Measurements from ENCODE around the gene GAST.

GAST gene

DNA sequence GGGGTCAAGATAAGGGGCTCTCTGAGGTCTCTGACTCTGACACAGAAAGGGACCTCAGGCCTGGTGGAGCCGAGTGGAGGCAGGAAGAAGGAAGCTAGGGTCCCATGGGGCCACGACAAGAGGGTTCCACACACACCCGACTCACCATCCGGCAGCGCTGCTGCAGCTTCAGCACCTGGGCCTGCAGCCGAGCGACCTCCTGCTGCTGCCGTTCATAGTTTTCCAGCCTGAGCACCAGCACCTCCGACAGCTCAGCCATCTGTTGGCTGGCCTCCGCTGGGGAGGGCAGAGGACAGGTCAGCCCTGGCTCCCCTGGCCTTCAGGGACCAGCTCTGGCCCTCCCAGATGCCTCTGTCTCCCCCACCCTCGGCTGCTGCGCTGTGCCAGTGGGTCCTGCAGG, 15.9 kb downstream of the GAST start:
- H3K9me2 ChIP-seq (ENCODE audit: low read depth, low read length) = no peaks in the 10 kb centered on the region
- no peak for TF ChIP-seq EZH2 (IDR thresholded peaks at IDR 0.05; ENCODE audit: borderline replicate concordance, low read length)
- TF ChIP-seq, protein P1, sequence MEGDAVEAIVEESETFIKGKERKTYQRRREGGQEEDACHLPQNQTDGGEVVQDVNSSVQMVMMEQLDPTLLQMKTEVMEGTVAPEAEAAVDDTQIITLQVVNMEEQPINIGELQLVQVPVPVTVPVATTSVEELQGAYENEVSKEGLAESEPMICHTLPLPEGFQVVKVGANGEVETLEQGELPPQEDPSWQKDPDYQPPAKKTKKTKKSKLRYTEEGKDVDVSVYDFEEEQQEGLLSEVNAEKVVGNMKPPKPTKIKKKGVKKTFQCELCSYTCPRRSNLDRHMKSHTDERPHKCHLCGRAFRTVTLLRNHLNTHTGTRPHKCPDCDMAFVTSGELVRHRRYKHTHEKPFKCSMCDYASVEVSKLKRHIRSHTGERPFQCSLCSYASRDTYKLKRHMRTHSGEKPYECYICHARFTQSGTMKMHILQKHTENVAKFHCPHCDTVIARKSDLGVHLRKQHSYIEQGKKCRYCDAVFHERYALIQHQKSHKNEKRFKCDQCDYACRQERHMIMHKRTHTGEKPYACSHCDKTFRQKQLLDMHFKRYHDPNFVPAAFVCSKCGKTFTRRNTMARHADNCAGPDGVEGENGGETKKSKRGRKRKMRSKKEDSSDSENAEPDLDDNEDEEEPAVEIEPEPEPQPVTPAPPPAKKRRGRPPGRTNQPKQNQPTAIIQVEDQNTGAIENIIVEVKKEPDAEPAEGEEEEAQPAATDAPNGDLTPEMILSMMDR (IDR thresholded peaks at IDR 0.05; ENCODE audit: low read length) = no peak
- H2AFZ ChIP-seq (ENCODE audit: low read length) = no peak overlapping the region
- no peaks in the 10 kb centered on the region for H3K36me3 ChIP-seq (ENCODE audit: insufficient read depth, low read length)
- no peaks in the 10 kb centered on the region for H4K20me1 ChIP-seq (ENCODE audit: insufficient read depth, low read length)
- no peak overlapping the region for H3K4me3 ChIP-seq (ENCODE audit: low read depth, low read length, poor library complexity, severe bottlenecking)
- no peak overlapping the region for H3K9ac ChIP-seq (ENCODE audit: low read length)
- no peaks in the 10 kb centered on the region for H3K9me3 ChIP-seq (ENCODE audit: low read length)
- no peaks in the 10 kb centered on the region for H3F3A ChIP-seq (ENCODE audit: insufficient read depth, low read length)
- H3K79me2 ChIP-seq (ENCODE audit: insufficient read depth, low read length) = no peaks in the 10 kb centered on the region
- no peak overlapping the region for H3K27ac ChIP-seq (ENCODE audit: low read depth, low read length, poor library complexity, severe bottlenecking)
- H3K4me1 ChIP-seq (ENCODE audit: insufficient read depth, low read length, severe bottlenecking) = no peaks in the 10 kb centered on the region
- H3K27me3 ChIP-seq (ENCODE audit: insufficient read depth, low read length) = 0 out of 2 replicates have a peak, but pooled peaks cover 7% of the 10 kb centered on the region
- H3K4me2 ChIP-seq (ENCODE audit: low read length) = no peak overlapping the region

DNA sequence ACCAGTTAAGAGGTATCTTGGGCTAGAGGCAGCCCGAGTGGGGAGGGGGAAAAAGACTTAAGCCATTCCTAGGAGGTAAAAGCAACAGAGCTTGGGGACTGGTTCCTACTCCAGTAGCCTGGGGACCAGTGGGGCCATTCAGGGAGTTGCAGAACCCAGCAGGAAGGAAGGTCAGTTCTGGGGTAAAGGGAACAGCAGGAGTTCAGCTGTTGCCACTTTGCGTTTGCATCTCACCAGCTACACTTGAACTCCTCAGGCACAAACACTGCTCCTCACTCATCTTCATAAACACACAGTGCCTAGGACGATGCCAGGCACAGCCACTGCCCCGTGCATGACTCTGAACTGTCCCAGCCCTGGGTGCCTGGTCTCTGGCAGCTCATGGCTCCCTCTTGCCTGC, 18.3 kb downstream of the GAST start:
- H3K27me3 ChIP-seq (ENCODE audit: insufficient read depth, low read length) = peaks cover 4% of the 10 kb centered on the region; the same call in 1 of the 2 replicates

DNA sequence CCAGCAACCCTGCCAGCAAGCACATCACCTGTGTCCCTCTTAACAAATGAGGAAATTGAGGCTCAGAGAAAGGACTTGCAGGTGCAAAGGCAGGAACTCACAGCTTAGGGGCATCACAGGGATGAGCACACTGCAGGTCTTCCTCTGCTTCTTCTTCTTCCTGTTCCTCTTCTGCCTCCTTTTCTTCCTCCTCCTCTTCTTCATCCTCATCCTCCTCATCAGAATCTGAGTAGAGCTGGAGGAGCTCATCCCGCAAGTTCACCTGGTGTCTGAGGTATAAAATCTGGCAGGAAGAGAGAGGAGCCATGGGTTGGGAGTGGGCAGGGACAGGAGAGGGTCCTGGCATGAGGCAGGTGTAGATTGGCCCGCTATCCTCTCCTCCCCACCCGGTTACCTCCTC, 19.7 kb downstream of the GAST start:
- no peak overlapping the region for H3K27ac ChIP-seq (ENCODE audit: low read depth, low read length, poor library complexity, severe bottlenecking)
- TF ChIP-seq, protein P1 (IDR thresholded peaks at IDR 0.05; ENCODE audit: low read length) = no peak
- no peak for TF ChIP-seq EZH2 (IDR thresholded peaks at IDR 0.05; ENCODE audit: borderline replicate concordance, low read length)
- H3K36me3 ChIP-seq (ENCODE audit: insufficient read depth, low read length) = no peaks in the 10 kb centered on the region
- no peaks in the 10 kb centered on the region; the same call in 1 of the 2 replicates for H3K27me3 ChIP-seq (ENCODE audit: insufficient read depth, low read length)
- H2AFZ ChIP-seq (ENCODE audit: low read length) = no peak overlapping the region
- no peaks in the 10 kb centered on the region for H3K9me3 ChIP-seq (ENCODE audit: low read length)
- H3K79me2 ChIP-seq (ENCODE audit: insufficient read depth, low read length) = no peaks in the 10 kb centered on the region
- no peaks in the 10 kb centered on the region for H3K4me1 ChIP-seq (ENCODE audit: insufficient read depth, low read length, severe bottlenecking)
- no peaks in the 10 kb centered on the region for H3K9me2 ChIP-seq (ENCODE audit: low read depth, low read length)
- H3K9ac ChIP-seq (ENCODE audit: low read length) = no peak overlapping the region
- no peak overlapping the region for H3K4me3 ChIP-seq (ENCODE audit: low read depth, low read length, poor library complexity, severe bottlenecking)
- H4K20me1 ChIP-seq (ENCODE audit: insufficient read depth, low read length) = no peaks in the 10 kb centered on the region
- H3K4me2 ChIP-seq (ENCODE audit: low read length) = no peak overlapping the region
- no peaks in the 10 kb centered on the region for H3F3A ChIP-seq (ENCODE audit: insufficient read depth, low read length)

More for the DNA sequence above, 18.3 kb downstream of the GAST start:
- no peaks in the 10 kb centered on the region for H3K79me2 ChIP-seq (ENCODE audit: insufficient read depth, low read length)
- H3K27ac ChIP-seq (ENCODE audit: low read depth, low read length, poor library complexity, severe bottlenecking) = no peak overlapping the region
- H4K20me1 ChIP-seq (ENCODE audit: insufficient read depth, low read length) = no peaks in the 10 kb centered on the region
- H3K36me3 ChIP-seq (ENCODE audit: insufficient read depth, low read length) = no peaks in the 10 kb centered on the region
- no peak overlapping the region for H3K4me2 ChIP-seq (ENCODE audit: low read length)
- no peaks in the 10 kb centered on the region for H3K4me1 ChIP-seq (ENCODE audit: insufficient read depth, low read length, severe bottlenecking)
- no peak overlapping the region for H3K9ac ChIP-seq (ENCODE audit: low read length)
- H2AFZ ChIP-seq (ENCODE audit: low read length) = no peak overlapping the region
- H3K9me2 ChIP-seq (ENCODE audit: low read depth, low read length) = no peaks in the 10 kb centered on the region
- TF ChIP-seq, protein P1 (IDR thresholded peaks at IDR 0.05; ENCODE audit: low read length) = no peak
- no peak for TF ChIP-seq EZH2 (IDR thresholded peaks at IDR 0.05; ENCODE audit: borderline replicate concordance, low read length)
- no peaks in the 10 kb centered on the region for H3K9me3 ChIP-seq (ENCODE audit: low read length)
- no peak overlapping the region for H3K4me3 ChIP-seq (ENCODE audit: low read depth, low read length, poor library complexity, severe bottlenecking)
- no peaks in the 10 kb centered on the region for H3F3A ChIP-seq (ENCODE audit: insufficient read depth, low read length)

Measured in OCI-LY1 (cell line).